Stomach (tissue), 9 donors: Measurements from ENCODE around the gene KCTD20. TPM values are rescaled to one million over a fixed set of nuclear protein-coding genes. Genes with fewer than 3 reads are reported as not detected.

Experiments used
- DNase-seq, 2 donors: peaks; one replicate each; pipeline versions ENCODE4 v3.0.0 to v3.0.0-alpha.2; 2013 to 2019
- H3K27ac ChIP-seq, 5 donors: fragments of 200-600 bp in 4 of 5; sonication (generic) in 4 of 5; one replicate each; pipeline ENCODE4 v1.5.1; 2013 to 2019; ENCODE audit warnings: mild to moderate bottlenecking in 1 of 5, moderate library complexity in 1 of 5
- H3K27me3 ChIP-seq, 3 donors: fragments of 200-600 bp; sonication (generic); one replicate each; pipeline ENCODE4 v1.5.1; 2017 to 2019; ENCODE audit warnings: mixed run types in 1 of 3
- H3K36me3 ChIP-seq, 4 donors: fragments of 200-600 bp; sonication (generic); 1 replicate in 3 of 4; 2 replicates in 1 of 4; pipeline ENCODE4 v1.5.1; 2016 to 2019
- H3K4me1 ChIP-seq, 4 donors: fragments of 200-600 bp; sonication (generic); one replicate each; pipeline ENCODE4 v1.5.1; 2016 to 2019
- H3K4me3 ChIP-seq, 4 donors: fragments of 200-600 bp; sonication (generic) in 3 of 4; one replicate each; pipeline ENCODE4 v1.5.1; 2016 to 2019; ENCODE audit warnings: mild to moderate bottlenecking in 1 of 4
- H3K9me3 ChIP-seq, 4 donors: fragments of 200-600 bp; sonication (generic); one replicate each; pipeline ENCODE4 v1.5.1; 2016 to 2019
- CTCF ChIP-seq, 7 experiments: fragments of 450-650 bp in 4 of 7; fragments of 200-600 bp in 3 of 7; sonication (generic) in 3 of 7; IDR thresholded peaks; one replicate each; pipeline ENCODE4 v1.5.1; 2016 to 2019; ENCODE audit warnings: antibody characterized with exemption in 7 of 7, control low read depth in 2 of 7, mild to moderate bottlenecking in 1 of 7
- EP300 ChIP-seq: sonication (generic); formaldehyde crosslinking; IDR thresholded peaks from one replicate; pipeline ENCODE4 v1.6.1; 2017; ENCODE audit warnings: antibody characterized with exemption
- POLR2A ChIP-seq, 4 donors: fragments of 450-650 bp; IDR thresholded peaks; one replicate each; pipeline ENCODE4 v1.6.1; 2016; ENCODE audit warnings: antibody characterized with exemption in 4 of 4, control low read depth in 2 of 4, mild to moderate bottlenecking in 1 of 4, moderate library complexity in 1 of 4
- POLR2AphosphoS5 ChIP-seq, 3 donors: sonication (generic); formaldehyde crosslinking; IDR thresholded peaks; one replicate each; pipeline ENCODE4 v1.6.1; 2016; ENCODE audit warnings: antibody characterized with exemption in 3 of 3
- WGBS, 5 donors: extraction: QIAGEN DNeasy Blood & Tissue Kit in 3 of 5; methylation state at CpG; one replicate each; pipeline versions ENCODE4 v1.1.5 to v1.1.7; 2013 to 2018; 5-methylcytosine and 5-hydroxymethylcytosine counted together
- intact Hi-C: fragments of 100-400 bp; cut with DNase I; formaldehyde crosslinking; loops from one replicate; pipeline ENCODE4 v1.15.1; 2023; ENCODE audit warnings: low total_unique reads
- polyA plus RNA-seq, 3 donors: library from polyadenylated mRNA; stranded (reverse); fragments of 200-250 nt; gene quantifications; one replicate each; pipeline ENCODE4 v1.2.3, GENCODE V29; 2013
- total RNA-seq, 5 donors: library from RNA; depleted of rRNA; stranded (reverse); fragments of >200 nt; gene quantifications; one replicate each; pipeline versions ENCODE4 v1.1.0 to v1.2.3, GENCODE V29; 2014 to 2016
- donor health status: healthy with polysubstance abuse.
- donor health status: Bipolar disorder and iron deficiency.
- donor health status: healthy.

The KCTD20 gene
- total and polyA plus RNA-seq, 8 donors, result 10.3 to 72.7 (median 19.5) TPM

GRCh38 chr6:36519352-36519751, 76.6 kb downstream of the KCTD20 start:
- no peaks in the 10 kb centered on the region for H3K27me3 ChIP-seq
- no peak for DNase-seq
- peaks cover 26 to 95% (median 85%) of the 10 kb centered on the region in 4 donors for H3K36me3 ChIP-seq
- no peak overlapping the region for H3K27ac ChIP-seq
- H3K9me3 ChIP-seq, result no peaks in the 10 kb centered on the region
- intact Hi-C loops, result no loop called here
- H3K4me3 ChIP-seq, result no peak overlapping the region
- TF ChIP-seq POLR2A (IDR thresholded peaks at IDR 0.05) (no peak), EP300 (no peak), POLR2AphosphoS5 (IDR thresholded peaks at IDR 0.05) (no peak), CTCF (IDR thresholded peaks at IDR 0.05) (no peak)
- H3K4me1 ChIP-seq, result peaks cover 0 to 3% (median 0%) of the 10 kb centered on the region in 4 donors

GRCh38 chr6:36523451-36523850, 80.7 kb downstream of the KCTD20 start:
- H3K4me3 ChIP-seq, result no peak overlapping the region
- H3K27me3 ChIP-seq, result no peaks in the 10 kb centered on the region
- DNase-seq, result no peak
- TF ChIP-seq CTCF (IDR thresholded peaks at IDR 0.05) (no peak), EP300 (no peak), POLR2A (IDR thresholded peaks at IDR 0.05) (no peak), POLR2AphosphoS5 (IDR thresholded peaks at IDR 0.05) (no peak)
- H3K36me3 ChIP-seq, result peaks cover 35 to 80% (median 73%) of the 10 kb centered on the region in 4 donors
- intact Hi-C loops, result no loop called here
- no peak overlapping the region for H3K27ac ChIP-seq
- peaks cover 0 to 33% (median 5%) of the 10 kb centered on the region in 4 donors for H3K4me1 ChIP-seq
- no peaks in the 10 kb centered on the region for H3K9me3 ChIP-seq
- 93 to 98% (median 97%) methylated on average over 8 of the region's 8 CpGs for WGBS, 5 donors

- WGBS, 5 donors, result 78 to 91% (median 81%) methylated on average over 6 of the region's 6 CpGs
- TF ChIP-seq CTCF (IDR thresholded peaks at IDR 0.05) (no peak), POLR2AphosphoS5 (IDR thresholded peaks at IDR 0.05) (no peak), EP300 (no peak), POLR2A (IDR thresholded peaks at IDR 0.05) (no peak)
- peaks cover 35 to 78% (median 68%) of the 10 kb centered on the region in 4 donors for H3K36me3 ChIP-seq
- no peak overlapping the region for H3K27ac ChIP-seq
- intact Hi-C loops, result no loop called here
- no peaks in the 10 kb centered on the region for H3K9me3 ChIP-seq
- H3K4me1 ChIP-seq, result peaks cover 0 to 33% (median 5%) of the 10 kb centered on the region in 4 donors
- no peak for DNase-seq
- H3K4me3 ChIP-seq, result no peak overlapping the region
- H3K27me3 ChIP-seq, result no peaks in the 10 kb centered on the region
Measured at GRCh38 chr6:36523936-36524499, 81.2 kb downstream of the KCTD20 start.

- Histone ChIP-seq H3K4me1 (peaks cover 0 to 33% (median 5%) of the 10 kb centered on the region in 4 donors), H3K9me3 (no peaks in the 10 kb centered on the region), H3K4me3 (no peak overlapping the region), H3K27me3 (no peaks in the 10 kb centered on the region), H3K27ac (no peak overlapping the region), H3K36me3 (peaks cover 30 to 78% (median 67%) of the 10 kb centered on the region in 4 donors)
- no peak for DNase-seq
- intact Hi-C loops, result no loop called here
- no peak for TF ChIP-seq EP300
- no peak for TF ChIP-seq POLR2AphosphoS5 (IDR thresholded peaks at IDR 0.05)
- no peak for TF ChIP-seq POLR2A (IDR thresholded peaks at IDR 0.05)
- TF ChIP-seq CTCF (IDR thresholded peaks at IDR 0.05), result no peak
- 81 to 98% (median 96%) methylated on average over 5 of the region's 5 CpGs for WGBS, 5 donors
Measured at GRCh38 chr6:36524871-36525270, 82.1 kb downstream of the KCTD20 start.
